Mammary epithelial cell (primary cell): ENCODE data around the gene MAPK8.

Experiments used
- CTCF ChIP-seq, 2 donors: IDR thresholded peaks in 1 of 2; conservative IDR thresholded peaks in 1 of 2; 2 replicates each; pipeline ENCODE4 v1.5.1; 2011 to 2012; ENCODE audit warnings: inconsistent platforms in 2 of 2, low read length in 2 of 2, mild to moderate bottlenecking in 2 of 2, control low read depth in 1 of 2, low read depth in 1 of 2; ENCODE audit not compliant: insufficient read depth in 1 of 2; ENCODE audit errors: extremely low read depth in 1 of 2
- EZH2 ChIP-seq: IDR thresholded peaks from 2 replicates; pipeline ENCODE4 v1.6.1; 2012; ENCODE audit warnings: low read length, inconsistent platforms, borderline replicate concordance

GRCh38 chr10:48412081-48412480 lies 105.6 kb downstream of the MAPK8 start:
- no peak for TF ChIP-seq CTCF (conservative IDR thresholded peaks at IDR 0.05 in 1 of 2, IDR thresholded peaks at IDR 0.05 in 1 of 2; ENCODE audit: extremely low read depth in 1 of 2, insufficient read depth in 1 of 2, low read depth in 1 of 2, low read length in 2 of 2)
- TF ChIP-seq EZH2 = no peak
